Measurements from ENCODE around the gene INTS3. TPM values are rescaled to one million over a fixed set of nuclear protein-coding genes. Genes with fewer than 3 reads are reported as not detected.

INTS3 gene
- total RNA-seq, 1 donor from 2014 or later: 34.3 TPM

GRCh38 chr1:153682730-153683129, 45.1 kb upstream of the INTS3 start:
- Histone ChIP-seq H3K36me3 (peaks cover 3% of the 10 kb centered on the region), H3K4me1 (peaks cover 31% of the 10 kb centered on the region), H3K4me3 (no peak overlapping the region), H3K27ac (replicated peaks) (no peak overlapping the region), H3K27me3 (ENCODE audit: low read depth) (peaks cover 21% of the 10 kb centered on the region), H3K9me3 (replicated peaks) (no peaks in the 10 kb centered on the region)
- intact Hi-C loops (cut with micrococcal nuclease): no loop called here
- DNase-seq: no peak
- TF ChIP-seq CTCF (IDR thresholded peaks at IDR 0.05; ENCODE audit: borderline replicate concordance): no peak

- no peak overlapping the region for H3K4me3 ChIP-seq
- H3K36me3 ChIP-seq: peaks cover 8% of the 10 kb centered on the region
- no peak for TF ChIP-seq CTCF (IDR thresholded peaks at IDR 0.05; ENCODE audit: borderline replicate concordance)
- intact Hi-C loops (cut with micrococcal nuclease): no loop called here
- no peaks in the 10 kb centered on the region for H3K9me3 ChIP-seq (replicated peaks)
- no peak overlapping the region for H3K27ac ChIP-seq (replicated peaks)
- H3K27me3 ChIP-seq (ENCODE audit: low read depth): peaks cover 11% of the 10 kb centered on the region
- H3K4me1 ChIP-seq: peaks cover 20% of the 10 kb centered on the region
- DNase-seq: no peak
These were observed 44.0 kb upstream of the INTS3 start for GRCh38 chr1:153683854-153684253.

- Histone ChIP-seq H3K27ac (replicated peaks) (no peak overlapping the region), H3K36me3 (peaks cover 12% of the 10 kb centered on the region), H3K9me3 (replicated peaks) (no peaks in the 10 kb centered on the region), H3K27me3 (ENCODE audit: low read depth) (peaks cover under 1% of the 10 kb centered on the region), H3K4me3 (no peak overlapping the region), H3K4me1 (peaks cover 9% of the 10 kb centered on the region)
- intact Hi-C loops (cut with micrococcal nuclease): no loop called here
- DNase-seq: no peak
- TF ChIP-seq CTCF (IDR thresholded peaks at IDR 0.05; ENCODE audit: borderline replicate concordance): no peak
These were observed 43.0 kb upstream of the INTS3 start for GRCh38 chr1:153684892-153685291.

- peaks cover 12% of the 10 kb centered on the region for H3K36me3 ChIP-seq
- H3K4me3 ChIP-seq: no peak overlapping the region
- H3K9me3 ChIP-seq (replicated peaks): no peaks in the 10 kb centered on the region
- TF ChIP-seq CTCF (IDR thresholded peaks at IDR 0.05; ENCODE audit: borderline replicate concordance): no peak
- H3K27ac ChIP-seq (replicated peaks): no peak overlapping the region
- DNase-seq: no peak
- H3K4me1 ChIP-seq: peaks cover 5% of the 10 kb centered on the region
- no peaks in the 10 kb centered on the region for H3K27me3 ChIP-seq (ENCODE audit: low read depth)
- intact Hi-C loops (cut with micrococcal nuclease): no loop called here
These were observed 42.1 kb upstream of the INTS3 start for GRCh38 chr1:153685544-153686340.

- intact Hi-C loops (cut with micrococcal nuclease): no loop called here
- TF ChIP-seq CTCF (IDR thresholded peaks at IDR 0.05; ENCODE audit: borderline replicate concordance): no peak
- H3K36me3 ChIP-seq: peaks cover 12% of the 10 kb centered on the region
- no peak overlapping the region for H3K4me3 ChIP-seq
- peak overlapping the region; percentile 23 for H3K27ac ChIP-seq (replicated peaks)
- no peaks in the 10 kb centered on the region for H3K9me3 ChIP-seq (replicated peaks)
- DNase-seq: no peak
- H3K27me3 ChIP-seq (ENCODE audit: low read depth): no peaks in the 10 kb centered on the region
- H3K4me1 ChIP-seq: no peaks in the 10 kb centered on the region
These were observed 40.3 kb upstream of the INTS3 start for GRCh38 chr1:153687346-153688125.
